IMR-90 (cell line): ENCODE data around the gene MYO3B. TPM values are rescaled to one million over a fixed set of nuclear protein-coding genes. Genes with fewer than 3 reads are reported as not detected.

ENCODE experiments used
- ATAC-seq: fragments of 200-7000 bp; cut with Tn5 transposase; 2 replicates; pipeline ENCODE4 v1.9.1; 2020; ENCODE audit warnings: low read depth, mild to moderate bottlenecking, moderate library complexity
- BruUV-seq: library from RNA; stranded (reverse); fragments of 400-500 nt; replicated peaks from 2 replicates; lab custom pipeline; 2021; lab: Mats Ljungman, UMichigan
- CTCF ChIA-PET: fragments of 300-600 bp; formaldehyde crosslinking; extraction: SDS; loops from one replicate; lab custom pipeline; 2021; ENCODE audit warnings: antibody characterized with exemption; lab: Yijun Ruan, JAX
- POLR2A ChIA-PET: fragments of 300-600 bp; sonication (Branson Sonifier 250); formaldehyde crosslinking; loops from one replicate; lab custom pipeline; 2022; ENCODE audit warnings: antibody characterized with exemption; ENCODE audit not compliant: unreplicated experiment; lab: Charles Lee
- DNase-seq: peaks from one replicate; pipeline ENCODE4 v3.0.0; 2013
- H2AFZ ChIP-seq: replicated peaks from 2 replicates; pipeline ENCODE3; 2013; ENCODE audit warnings: low read length, mild to moderate bottlenecking; ENCODE audit not compliant: poor library complexity
- H2AK5ac ChIP-seq: 2 replicates; pipeline ENCODE4 v1.6.1; 2013; ENCODE audit warnings: low read depth, low read length, inconsistent platforms
- H2AK9ac ChIP-seq: replicated peaks from 2 replicates; pipeline ENCODE3; 2013; ENCODE audit warnings: mild to moderate bottlenecking, low read depth, low read length, moderate library complexity; ENCODE audit not compliant: poor library complexity
- H2BK120ac ChIP-seq: 2 replicates; pipeline ENCODE4 v1.6.1; 2013; ENCODE audit warnings: low read depth, low read length, inconsistent platforms
- H2BK15ac ChIP-seq: 3 replicates; pipeline ENCODE4 v1.6.1; 2013; ENCODE audit warnings: low read depth, low read length, inconsistent platforms
- H2BK20ac ChIP-seq: 2 replicates; pipeline ENCODE4 v1.6.1; 2013; ENCODE audit warnings: low read depth, mild to moderate bottlenecking, inconsistent platforms, low read length, moderate library complexity
- H2BK5ac ChIP-seq: 2 replicates; pipeline ENCODE4 v1.6.1; 2013; ENCODE audit warnings: mild to moderate bottlenecking, low read depth, low read length, inconsistent platforms; ENCODE audit not compliant: poor library complexity, severe bottlenecking
- H3K14ac ChIP-seq: replicated peaks from 2 replicates; pipeline ENCODE4 v1.6.1; 2013; ENCODE audit warnings: low read depth, low read length, inconsistent platforms
- H3K18ac ChIP-seq: 2 replicates; pipeline ENCODE4 v1.6.1; 2013; ENCODE audit warnings: low read depth, low read length, control low read depth
- H3K23ac ChIP-seq: 2 replicates; pipeline ENCODE4 v1.6.1; 2013; ENCODE audit warnings: low read depth, low read length, inconsistent platforms
- H3K27ac ChIP-seq: 2 replicates; pipeline ENCODE4 v1.5.1; 2013; ENCODE audit warnings: mild to moderate bottlenecking, control low read depth, low read length; ENCODE audit not compliant: insufficient read depth
- H3K27me3 ChIP-seq: 2 replicates; pipeline ENCODE4 v1.6.1; 2013; ENCODE audit warnings: low read length; ENCODE audit not compliant: control insufficient read depth, insufficient read depth
- H3K36me3 ChIP-seq: 2 replicates; pipeline ENCODE4 v1.6.1; 2013; ENCODE audit warnings: low read length, mixed read lengths; ENCODE audit not compliant: control insufficient read depth, insufficient read depth
- H3K4ac ChIP-seq: 2 replicates; pipeline ENCODE4 v1.6.1; 2013; ENCODE audit warnings: low read depth, low read length, inconsistent platforms
- H3K4me1 ChIP-seq: 2 replicates; pipeline ENCODE4 v1.6.1; 2013; ENCODE audit warnings: low read length, mixed read lengths; ENCODE audit not compliant: control insufficient read depth, insufficient read depth
- H3K4me2 ChIP-seq: 2 replicates; pipeline ENCODE4 v1.6.1; 2013; ENCODE audit warnings: low read depth, mild to moderate bottlenecking, control low read depth, low read length, moderate library complexity
- H3K4me3 ChIP-seq: 2 replicates; pipeline ENCODE4 v1.5.1; 2013; ENCODE audit warnings: low read depth, mild to moderate bottlenecking, control low read depth, low read length, moderate library complexity; ENCODE audit not compliant: insufficient read depth
- H3K56ac ChIP-seq: 2 replicates; pipeline ENCODE4 v1.6.1; 2013; ENCODE audit warnings: low read length, inconsistent platforms; ENCODE audit not compliant: insufficient read depth; ENCODE audit errors: extremely low read depth
- H3K79me1 ChIP-seq, 2 experiments: 2 replicates each; pipeline ENCODE4 v1.6.1; 2013; ENCODE audit warnings: low read length in 2 of 2, inconsistent platforms in 1 of 2, low read depth in 1 of 2
- H3K9ac ChIP-seq: 2 replicates; pipeline ENCODE4 v1.6.1; 2013; ENCODE audit warnings: low read depth, low read length, control low read depth
- H3K9me1 ChIP-seq: 2 replicates; pipeline ENCODE4 v1.6.1; 2013; ENCODE audit warnings: low read length, inconsistent platforms; ENCODE audit not compliant: insufficient read depth
- H3K9me3 ChIP-seq: 2 replicates; pipeline ENCODE4 v1.6.1; 2013; ENCODE audit warnings: low read length; ENCODE audit not compliant: control insufficient read depth, insufficient read depth
- H4K20me1 ChIP-seq: 2 replicates; pipeline ENCODE4 v1.6.1; 2013; ENCODE audit warnings: low read length, inconsistent platforms; ENCODE audit not compliant: insufficient read depth
- H4K5ac ChIP-seq: 2 replicates; pipeline ENCODE4 v1.6.1; 2013; ENCODE audit warnings: mild to moderate bottlenecking, low read depth, low read length, control low read depth
- H4K8ac ChIP-seq, 2 experiments: 2 replicates each; pipeline ENCODE4 v1.6.1; 2013; ENCODE audit warnings: low read depth in 2 of 2, low read length in 2 of 2, control low read depth in 1 of 2, inconsistent platforms in 1 of 2
- H4K91ac ChIP-seq: 2 replicates; pipeline ENCODE4 v1.6.1; 2013; ENCODE audit warnings: low read depth, low read length, inconsistent platforms; ENCODE audit not compliant: insufficient read depth
- MAZ ChIP-seq: IDR thresholded peaks from 2 replicates; pipeline ENCODE4 v1.6.1; 2012; ENCODE audit warnings: low read depth, mild to moderate bottlenecking, low read length, improper control_type of control experiment, moderate library complexity, borderline replicate concordance
- RAD21 ChIP-seq: IDR thresholded peaks from 2 replicates; pipeline ENCODE4 v1.6.1; 2012; ENCODE audit warnings: low read length, improper control_type of control experiment
- RCOR1 ChIP-seq: IDR thresholded peaks from 2 replicates; pipeline ENCODE4 v1.6.1; 2012; ENCODE audit warnings: mild to moderate bottlenecking, low read length, improper control_type of control experiment; ENCODE audit not compliant: insufficient replicate concordance
- SMC3 ChIP-seq: fragments of 150-350 bp; IDR thresholded peaks from 2 replicates; pipeline ENCODE4 v1.6.1; 2016; ENCODE audit warnings: low read depth, mild to moderate bottlenecking, antibody characterized with exemption, low read length, moderate library complexity
- WGBS, 2 experiments: methylation state at CpG; one replicate each; pipeline versions ENCODE4 v1.1.5 to v1.1.7; 2013; ENCODE audit warnings: missing lambda C conversion rate in 2 of 2; ENCODE audit not compliant: insufficient read length in 1 of 2; ENCODE audit errors: extremely low coverage in 2 of 2; 5-methylcytosine and 5-hydroxymethylcytosine counted together
- dilution Hi-C: fragments of 300-500 bp; cut with HindIII; formaldehyde crosslinking; loops from one replicate; pipeline ENCODE4 v1.14.3; 2018; ENCODE audit warnings: low sequenced_read_pairs; ENCODE audit not compliant: unreplicated experiment
- in situ Hi-C: fragments of 300-500 bp; cut with MboI; formaldehyde crosslinking; loops from 3 replicates; pipeline ENCODE4 v1.14.3; 2019; ENCODE audit warnings: low sequenced_read_pairs, inconsistent platforms, mixed read lengths
- intact Hi-C: fragments of 100-400 bp; cut with micrococcal nuclease; formaldehyde crosslinking; loops from 2 replicates; pipeline ENCODE4 v1.10.0; 2022
- polyA plus RNA-seq, 3 experiments: library from polyadenylated mRNA; depleted of rRNA; stranded (reverse); fragments of >200 nt; gene quantifications; 2 replicates each; pipeline ENCODE4 v1.2.3, GENCODE V29; 2012; ENCODE audit warnings: low replicate concordance in 1 of 3
- total RNA-seq: library from RNA; depleted of rRNA; stranded (reverse); fragments of >200 nt; gene quantifications from 2 replicates; pipeline ENCODE4 v1.2.3, GENCODE V29; 2012

Gene MYO3B
- total and polyA plus RNA-seq, 2 of the 4 experiments (the other 2 are of a cell fraction) = 0.02 TPM; not detected in 1

DNA sequence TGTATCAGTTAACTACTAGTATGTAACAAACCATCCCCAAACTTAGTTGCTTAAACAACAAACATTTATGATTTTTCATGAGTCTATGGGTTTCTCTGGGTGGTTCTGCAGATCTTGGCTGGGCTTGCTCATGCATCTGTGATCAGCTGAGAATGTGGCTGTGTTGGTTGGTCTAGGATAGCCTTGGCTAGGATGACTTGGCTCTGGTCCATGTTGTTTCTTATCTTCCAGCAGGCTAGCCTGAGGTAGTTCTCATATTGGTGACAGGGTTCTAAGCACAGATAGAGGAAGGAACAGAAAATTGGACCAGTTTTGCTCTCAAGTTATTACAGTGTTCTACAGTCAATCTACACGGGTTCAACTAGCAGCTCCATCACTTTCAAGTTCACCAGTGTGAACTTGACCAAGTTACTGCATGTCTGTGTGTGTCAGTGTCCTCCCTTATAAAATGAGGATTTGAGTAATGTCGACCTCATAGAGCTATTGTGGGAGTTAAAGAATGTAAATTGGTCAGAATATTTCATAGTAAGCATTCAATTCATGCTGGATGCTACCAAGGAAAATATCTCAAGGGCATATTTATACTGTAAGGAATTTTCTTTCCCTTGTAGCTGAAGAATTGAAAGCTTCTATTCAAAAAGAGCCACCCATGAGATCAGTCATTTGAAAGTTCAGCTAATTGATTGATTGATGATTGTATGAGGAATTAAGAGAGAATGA is 65.3 kb downstream of the MYO3B start:
- no peak overlapping the region for H3K9ac ChIP-seq
- H2AFZ ChIP-seq = no peak overlapping the region
- no peaks in the 10 kb centered on the region for H3K9me1 ChIP-seq
- DNase-seq (no peak), ATAC-seq (no peak)
- H4K20me1 ChIP-seq = no peaks in the 10 kb centered on the region
- no peak overlapping the region for H3K56ac ChIP-seq
- H4K8ac ChIP-seq = no peak overlapping the region
- no peaks in the 10 kb centered on the region for H3K79me1 ChIP-seq
- no peak overlapping the region for H2BK20ac ChIP-seq
- H2AK5ac ChIP-seq = no peak overlapping the region
- no CpG with 5 or more reads among the region's 2 CpGs for WGBS, 2 experiments
- dilution Hi-C loops (no loop called here), in situ Hi-C loops (no loop called here), intact Hi-C loops (no loop called here)
- H3K4me3 ChIP-seq = no peak overlapping the region
- no peaks in the 10 kb centered on the region for H3K36me3 ChIP-seq
- ChIA-PET POLR2A (no interaction called here), CTCF (no interaction called here)
- H3K27me3 ChIP-seq = peaks cover 22% of the 10 kb centered on the region
- no peaks in the 10 kb centered on the region for H3K9me3 ChIP-seq
- H4K91ac ChIP-seq = no peak overlapping the region
- H4K5ac ChIP-seq = no peak overlapping the region
- H3K23ac ChIP-seq = no peak overlapping the region
- no peak overlapping the region for H3K18ac ChIP-seq
- no peak overlapping the region for H3K4me2 ChIP-seq
- no peak overlapping the region for H3K4ac ChIP-seq
- H3K27ac ChIP-seq = no peak overlapping the region
- TF ChIP-seq RCOR1 (no peak), RAD21 (no peak), MAZ (no peak), SMC3 (no peak)
- H2AK9ac ChIP-seq = no peak overlapping the region
- no peak overlapping the region for H2BK5ac ChIP-seq
- no TSS peak for BruUV-seq
- H3K4me1 ChIP-seq = no peaks in the 10 kb centered on the region
- no peak overlapping the region for H2BK120ac ChIP-seq
- H2BK15ac ChIP-seq = no peak overlapping the region
- no peak overlapping the region for H3K14ac ChIP-seq
